ENCODE measurements around the gene BOLL. TPM values are rescaled to one million over a fixed set of nuclear protein-coding genes. Genes with fewer than 3 reads are reported as not detected.
"Not testable (repeated sequence)": the region's sequence is repeated elsewhere in the genome, so short reads cannot be mapped to it uniquely, and the experiment has no call there.

Gene BOLL
- total and polyA plus RNA-seq, 2 experiments from 2014 or later: 2.0 TPM; not detected in 1

GRCh38 chr2:197704434-197705120, 80.5 kb downstream of the BOLL start:
- peak overlapping the region; percentile 96 for H3K27ac Mint-ChIP-seq
- Histone ChIP-seq H3F3A (replicated peaks; ENCODE audit: low read depth) (no peaks in the 10 kb centered on the region), H2AFZ (peak overlapping the region; percentile 45; the same call in 1 of the 2 replicates), H3K4me2 (peak overlapping the region; percentile 76), H3K36me3 (ENCODE audit: insufficient read depth) (no peaks in the 10 kb centered on the region), H3K79me2 (replicated peaks; ENCODE audit: insufficient read depth) (peaks cover 43% of the 10 kb centered on the region), H3K9me2 (ENCODE audit: insufficient read depth) (no peaks in the 10 kb centered on the region), H3K4me1 (ENCODE audit: insufficient read depth) (peaks cover 24% of the 10 kb centered on the region), H3K27ac (ENCODE audit: low read depth) (peak overlapping the region; percentile 81), H3K4me3 (peak overlapping the region; percentile 81), H3K27me3 (ENCODE audit: insufficient read depth) (no peaks in the 10 kb centered on the region), H4K20me1 (replicated peaks; ENCODE audit: insufficient read depth) (peaks cover 23% of the 10 kb centered on the region; the same call in 1 of the 2 replicates)
- no peaks in the 10 kb centered on the region; the same call in 1 of the 3 replicates for H3K9me3 Mint-ChIP-seq
- TF ChIP-seq EZH2phosphoT487 (IDR thresholded peaks at IDR 0.05; ENCODE audit: unreplicated experiment): no peak
- TF ChIP-seq CTCF (conservative IDR thresholded peaks at IDR 0.05; ENCODE audit: low read depth in 2 of 2): no peak
- peaks cover 27% of the 10 kb centered on the region for H3K4me1 Mint-ChIP-seq
- H3K4me3 Mint-ChIP-seq: peak overlapping the region; percentile 92
- no peak for DNase-seq (ENCODE audit: low spot score)
- H3K36me3 Mint-ChIP-seq (ENCODE audit: low read depth): peaks cover 26% of the 10 kb centered on the region
- H3K27me3 Mint-ChIP-seq (ENCODE audit: insufficient read depth, low read depth, poor library complexity): peaks cover 14% of the 10 kb centered on the region
- peak; percentile 9 for ATAC-seq

- Mint-ChIP-seq H3K36me3 (ENCODE audit: low read depth) (peaks cover 22% of the 10 kb centered on the region), H3K4me1 (peaks cover 8% of the 10 kb centered on the region), H3K9me3 (peaks cover 21% of the 10 kb centered on the region), H3K27me3 (ENCODE audit: insufficient read depth, low read depth, poor library complexity) (peaks cover 10% of the 10 kb centered on the region), H3K27ac (no peak overlapping the region), H3K4me3 (no peak overlapping the region)
- Histone ChIP-seq H3K4me3 (no peak overlapping the region), H3K9me2 (ENCODE audit: insufficient read depth) (no peaks in the 10 kb centered on the region), H4K20me1 (replicated peaks; ENCODE audit: insufficient read depth) (no peaks in the 10 kb centered on the region), H3F3A (replicated peaks; ENCODE audit: low read depth) (no peaks in the 10 kb centered on the region), H3K4me1 (ENCODE audit: insufficient read depth) (peaks cover 9% of the 10 kb centered on the region; the same call in 1 of the 2 replicates), H3K36me3 (ENCODE audit: insufficient read depth) (peaks cover 5% of the 10 kb centered on the region; the same call in 1 of the 2 replicates), H3K4me2 (no peak overlapping the region), H2AFZ (no peak overlapping the region), H3K79me2 (replicated peaks; ENCODE audit: insufficient read depth) (peaks cover 10% of the 10 kb centered on the region), H3K27me3 (ENCODE audit: insufficient read depth) (no peaks in the 10 kb centered on the region), H3K27ac (ENCODE audit: low read depth) (no peak overlapping the region)
- DNase-seq (ENCODE audit: low spot score) (peak; percentile 14), ATAC-seq (no peak)
- no peak for TF ChIP-seq STAT1 (IDR thresholded peaks at IDR 0.05; ENCODE audit: unreplicated experiment)
Measured at GRCh38 chr2:197700960-197701359, 84.2 kb downstream of the BOLL start.

- not testable (repeated sequence) for H3K9me2 ChIP-seq (ENCODE audit: insufficient read depth)
- peaks cover 26% of the 10 kb centered on the region for H3K9me3 Mint-ChIP-seq
Measured at GRCh38 chr2:197699724-197700123, 85.4 kb downstream of the BOLL start.

GRCh38 chr2:197696571-197696970, 88.5 kb downstream of the BOLL start:
- peaks cover 37% of the 10 kb centered on the region for H3K36me3 Mint-ChIP-seq (ENCODE audit: low read depth)
- peaks cover 40% of the 10 kb centered on the region for H3K9me3 Mint-ChIP-seq
- H3K27ac ChIP-seq (ENCODE audit: low read depth); H3K36me3 ChIP-seq (ENCODE audit: insufficient read depth); H3K9me2 ChIP-seq (ENCODE audit: insufficient read depth); H3K27me3 ChIP-seq (ENCODE audit: insufficient read depth); ATAC-seq; H3K27me3 Mint-ChIP-seq (ENCODE audit: insufficient read depth, low read depth, poor library complexity); H3K27ac Mint-ChIP-seq; H3K4me3 Mint-ChIP-seq; H4K20me1 ChIP-seq (replicated peaks; ENCODE audit: insufficient read depth); H3K4me2 ChIP-seq; H3K4me1 Mint-ChIP-seq; H2AFZ ChIP-seq; H3K4me3 ChIP-seq; DNase-seq (ENCODE audit: low spot score); H3K4me1 ChIP-seq (ENCODE audit: insufficient read depth); H3F3A ChIP-seq (replicated peaks; ENCODE audit: low read depth): not testable (repeated sequence)
- H3K79me2 ChIP-seq (replicated peaks; ENCODE audit: insufficient read depth): peaks cover 15% of the 10 kb centered on the region; the same call in 1 of the 2 replicates

More at GRCh38 chr2:197699724-197700123, 85.4 kb downstream of the BOLL start:
- not testable (repeated sequence) for H3K4me2 ChIP-seq; H3K27me3 ChIP-seq (ENCODE audit: insufficient read depth); H3K4me1 ChIP-seq (ENCODE audit: insufficient read depth); ATAC-seq; DNase-seq (ENCODE audit: low spot score); H2AFZ ChIP-seq; H3K4me3 Mint-ChIP-seq; H3F3A ChIP-seq (replicated peaks; ENCODE audit: low read depth); H3K4me1 Mint-ChIP-seq; H3K79me2 ChIP-seq (replicated peaks; ENCODE audit: insufficient read depth); H4K20me1 ChIP-seq (replicated peaks; ENCODE audit: insufficient read depth); H3K36me3 ChIP-seq (ENCODE audit: insufficient read depth); H3K27ac ChIP-seq (ENCODE audit: low read depth); H3K27me3 Mint-ChIP-seq (ENCODE audit: insufficient read depth, low read depth, poor library complexity); H3K4me3 ChIP-seq
- Mint-ChIP-seq H3K36me3 (ENCODE audit: low read depth) (peaks cover 27% of the 10 kb centered on the region), H3K27ac (peak overlapping the region; percentile 26; the same call in 1 of the 2 replicates)

- ATAC-seq; H3K4me2 ChIP-seq; H3K9me2 ChIP-seq (ENCODE audit: insufficient read depth); H4K20me1 ChIP-seq (replicated peaks; ENCODE audit: insufficient read depth); H3K27ac Mint-ChIP-seq; H3F3A ChIP-seq (replicated peaks; ENCODE audit: low read depth); H3K27ac ChIP-seq (ENCODE audit: low read depth); H2AFZ ChIP-seq; H3K27me3 Mint-ChIP-seq (ENCODE audit: insufficient read depth, low read depth, poor library complexity); H3K4me1 Mint-ChIP-seq; H3K27me3 ChIP-seq (ENCODE audit: insufficient read depth); H3K4me3 Mint-ChIP-seq; DNase-seq (ENCODE audit: low spot score); H3K4me1 ChIP-seq (ENCODE audit: insufficient read depth); H3K4me3 ChIP-seq; H3K36me3 ChIP-seq (ENCODE audit: insufficient read depth): not testable (repeated sequence)
- peaks cover 15% of the 10 kb centered on the region; the same call in 1 of the 2 replicates for H3K79me2 ChIP-seq (replicated peaks; ENCODE audit: insufficient read depth)
- H3K36me3 Mint-ChIP-seq (ENCODE audit: low read depth): peaks cover 37% of the 10 kb centered on the region
- peaks cover 40% of the 10 kb centered on the region for H3K9me3 Mint-ChIP-seq
Measured at GRCh38 chr2:197695971-197696370, 89.1 kb downstream of the BOLL start.
